CD4-positive, alpha-beta T cell (primary cell): ENCODE results near the gene MICAL3. TPM values are rescaled to one million over a fixed set of nuclear protein-coding genes. Genes with fewer than 3 reads are reported as not detected.
"Not testable (repeated sequence)": the region's sequence is repeated elsewhere in the genome, so short reads cannot be mapped to it uniquely, and the experiment has no call there.

Experiments used
- ATAC-seq: fragments of 200-7000 bp; cut with Tn5 transposase; one replicate; pipeline ENCODE4 v1.10.0; 2022; ENCODE audit warnings: mild to moderate bottlenecking; ENCODE audit not compliant: poor library complexity
- CTCF ChIA-PET: fragments of 350-600 bp; sonication (Branson Sonifier 250); formaldehyde crosslinking; loops from one replicate; lab custom pipeline; 2021; ENCODE audit warnings: antibody characterized with exemption, inconsistent platforms; lab: Charles Lee
- POLR2A ChIA-PET: fragments of 350-600 bp; sonication (Branson Sonifier 250); formaldehyde crosslinking; loops from one replicate; lab custom pipeline; 2021; ENCODE audit warnings: antibody characterized with exemption, inconsistent platforms; lab: Charles Lee
- DNase-seq, 14 experiments: peaks; one replicate each; pipeline ENCODE4 v3.0.0-alpha.2; 2013 to 2020; ENCODE audit warnings: mixed read lengths in 2 of 14
- H3K27ac ChIP-seq, 2 donors: one replicate each; pipeline versions ENCODE4 v1.5.1 to v1.7.0; 2013; ENCODE audit warnings: low read length in 2 of 2, low read depth in 1 of 2, mild to moderate bottlenecking in 1 of 2
- H3K27me3 ChIP-seq, 2 experiments: 1 replicate in 1 of 2; 2 replicates in 1 of 2; pipeline versions ENCODE4 v1.6.1 to v1.7.0; 2013; ENCODE audit warnings: low read length in 2 of 2, control low read depth in 1 of 2, mild to moderate bottlenecking in 1 of 2, moderate library complexity in 1 of 2; ENCODE audit not compliant: insufficient read depth in 2 of 2, control insufficient read depth in 1 of 2
- H3K36me3 ChIP-seq: one replicate; pipeline ENCODE4 v1.6.1; 2013; ENCODE audit warnings: low read length, control low read depth; ENCODE audit not compliant: insufficient read depth
- H3K4me1 ChIP-seq: one replicate; pipeline ENCODE4 v1.6.1; 2013; ENCODE audit warnings: low read length, control low read depth; ENCODE audit not compliant: insufficient read depth
- H3K4me3 ChIP-seq: one replicate; pipeline ENCODE4 v1.5.1; 2013; ENCODE audit warnings: mild to moderate bottlenecking, low read length, moderate library complexity
- H3K9me3 ChIP-seq, 2 experiments: 1 replicate in 1 of 2; 2 replicates in 1 of 2; pipeline versions ENCODE4 v1.6.1 to v1.7.0; 2013; ENCODE audit warnings: low read length in 2 of 2, mild to moderate bottlenecking in 2 of 2, control low read depth in 1 of 2, moderate library complexity in 1 of 2; ENCODE audit not compliant: control insufficient read depth in 1 of 2, insufficient read depth in 1 of 2
- H3K27ac Mint-ChIP-seq: one replicate; pipeline ENCODE4 v1.8.0; 2020; ENCODE audit warnings: mixed read lengths
- H3K27me3 Mint-ChIP-seq: one replicate; pipeline ENCODE4 v1.8.0; 2021; ENCODE audit warnings: mixed read lengths
- H3K36me3 Mint-ChIP-seq: one replicate; pipeline ENCODE4 v1.8.0; 2021; ENCODE audit warnings: low read depth, mixed read lengths
- H3K4me1 Mint-ChIP-seq: one replicate; pipeline ENCODE4 v1.8.0; 2021; ENCODE audit warnings: low read depth, mixed read lengths
- H3K4me3 Mint-ChIP-seq: one replicate; pipeline ENCODE4 v1.8.0; 2020; ENCODE audit warnings: mild to moderate bottlenecking, mixed read lengths
- H3K9me3 Mint-ChIP-seq: one replicate; pipeline ENCODE4 v1.8.0; 2020; ENCODE audit warnings: mixed read lengths
- CTCF ChIP-seq: fragments of 200-600 bp; IDR thresholded peaks from one replicate; pipeline ENCODE4 v1.8.0; 2022; ENCODE audit warnings: antibody characterized with exemption, mild to moderate bottlenecking
- intact Hi-C, 2 experiments: fragments of 100-400 bp; cut with DNase I in 1 of 2; cut with micrococcal nuclease in 1 of 2; formaldehyde crosslinking; loops; one replicate each; pipeline versions ENCODE4 v1.15.1 to v1.9.0; 2023 to 2025; cut with DNase I, micrococcal nuclease
- total RNA-seq, 174 experiments: library from RNA in 2 of 174; stranded (reverse) in 2 of 174; gene quantifications; one replicate each; pipeline ENCODE4 v1.2.3 and lab custom pipeline; 2021 to 2026

Gene MICAL3
- total RNA-seq, 2 experiments from 2014 or later: 9.4 to 9.9 TPM

GRCh38 chr22:18044548-18045271, 20.3 kb upstream of the MICAL3 start:
- Mint-ChIP-seq H3K36me3 (no peaks in the 10 kb centered on the region), H3K27me3 (peaks cover 6% of the 10 kb centered on the region), H3K4me3 (no peak overlapping the region), H3K27ac (no peak overlapping the region), H3K4me1 (no peaks in the 10 kb centered on the region), H3K9me3 (no peaks in the 10 kb centered on the region)
- CTCF ChIA-PET: no interaction called here
- Histone ChIP-seq H3K36me3 (no peaks in the 10 kb centered on the region), H3K4me1 (no peaks in the 10 kb centered on the region), H3K27ac (no peak overlapping the region), H3K9me3 (peaks cover 0 to 6% of the 10 kb centered on the region in 2 experiments), H3K4me3 (no peak overlapping the region), H3K27me3 (peaks cover 0 to 3% of the 10 kb centered on the region in 2 experiments)
- no peak for ATAC-seq
- TF ChIP-seq CTCF: no peak
- POLR2A ChIA-PET: no interaction called here
- intact Hi-C loops: no loop called here
- no peak for DNase-seq

- H3K4me3 ChIP-seq: no peak overlapping the region
- no peaks in the 10 kb centered on the region for H3K36me3 ChIP-seq
- Mint-ChIP-seq H3K4me1 (no peaks in the 10 kb centered on the region), H3K9me3 (no peaks in the 10 kb centered on the region), H3K27ac (no peak overlapping the region), H3K27me3 (no peaks in the 10 kb centered on the region), H3K36me3 (no peaks in the 10 kb centered on the region), H3K4me3 (no peak overlapping the region)
- ChIA-PET POLR2A (no interaction called here), CTCF (no interaction called here)
- no peaks in the 10 kb centered on the region for H3K4me1 ChIP-seq
- H3K27ac ChIP-seq: no peak overlapping the region
- H3K27me3 ChIP-seq: no peaks in the 10 kb centered on the region
- DNase-seq: no peak
- no peak for ATAC-seq
- intact Hi-C loops: no loop called here
- peaks cover 0 to 6% of the 10 kb centered on the region in 2 experiments for H3K9me3 ChIP-seq
- no peak for TF ChIP-seq CTCF
Observed at GRCh38 chr22:18042685-18043084, 18.3 kb upstream of the MICAL3 start.

- H3K27me3 Mint-ChIP-seq, H3K9me3 Mint-ChIP-seq, H3K27ac ChIP-seq, H3K27me3 ChIP-seq, H3K4me1 ChIP-seq, DNase-seq, ATAC-seq, H3K36me3 Mint-ChIP-seq, H3K9me3 ChIP-seq, CTCF ChIA-PET, intact Hi-C loops, H3K4me3 Mint-ChIP-seq, H3K36me3 ChIP-seq, H3K4me1 Mint-ChIP-seq, H3K4me3 ChIP-seq, H3K27ac Mint-ChIP-seq, POLR2A ChIA-PET: not testable (repeated sequence)
Observed at GRCh38 chr22:18040898-18041297, 16.5 kb upstream of the MICAL3 start.

GRCh38 chr22:18035751-18036150, 11.4 kb upstream of the MICAL3 start:
- Histone ChIP-seq H3K4me1 (no peaks in the 10 kb centered on the region), H3K27me3 (peaks cover 0 to 3% of the 10 kb centered on the region in 2 experiments), H3K9me3 (no peaks in the 10 kb centered on the region), H3K27ac (no peak overlapping the region), H3K4me3 (no peak overlapping the region), H3K36me3 (no peaks in the 10 kb centered on the region)
- H3K9me3 Mint-ChIP-seq: no peaks in the 10 kb centered on the region
- ChIA-PET POLR2A (no interaction called here), CTCF (no interaction called here)
- H3K27me3 Mint-ChIP-seq: no peaks in the 10 kb centered on the region
- TF ChIP-seq CTCF: no peak
- no peak overlapping the region for H3K4me3 Mint-ChIP-seq
- ATAC-seq (no peak), DNase-seq (no peak)
- H3K4me1 Mint-ChIP-seq: no peaks in the 10 kb centered on the region
- H3K36me3 Mint-ChIP-seq: no peaks in the 10 kb centered on the region
- no peak overlapping the region for H3K27ac Mint-ChIP-seq
- intact Hi-C loops: no loop called here
